Activated T-helper 9 cell treated with anti-CD3 and anti-CD28 coated beads, Interleukin-2, amount 50 U/mL, for 16 hours (primary cell): ENCODE data around the gene PLEKHG4B.
"Not testable (repeated sequence)": the region's sequence is repeated elsewhere in the genome, so short reads cannot be mapped to it uniquely, and the experiment has no call there.

ENCODE experiments used
- DNase-seq: peaks from one replicate; pipeline ENCODE4 v3.0.0-alpha.2; 2020; ENCODE audit warnings: low read depth

The PLEKHG4B gene

DNA sequence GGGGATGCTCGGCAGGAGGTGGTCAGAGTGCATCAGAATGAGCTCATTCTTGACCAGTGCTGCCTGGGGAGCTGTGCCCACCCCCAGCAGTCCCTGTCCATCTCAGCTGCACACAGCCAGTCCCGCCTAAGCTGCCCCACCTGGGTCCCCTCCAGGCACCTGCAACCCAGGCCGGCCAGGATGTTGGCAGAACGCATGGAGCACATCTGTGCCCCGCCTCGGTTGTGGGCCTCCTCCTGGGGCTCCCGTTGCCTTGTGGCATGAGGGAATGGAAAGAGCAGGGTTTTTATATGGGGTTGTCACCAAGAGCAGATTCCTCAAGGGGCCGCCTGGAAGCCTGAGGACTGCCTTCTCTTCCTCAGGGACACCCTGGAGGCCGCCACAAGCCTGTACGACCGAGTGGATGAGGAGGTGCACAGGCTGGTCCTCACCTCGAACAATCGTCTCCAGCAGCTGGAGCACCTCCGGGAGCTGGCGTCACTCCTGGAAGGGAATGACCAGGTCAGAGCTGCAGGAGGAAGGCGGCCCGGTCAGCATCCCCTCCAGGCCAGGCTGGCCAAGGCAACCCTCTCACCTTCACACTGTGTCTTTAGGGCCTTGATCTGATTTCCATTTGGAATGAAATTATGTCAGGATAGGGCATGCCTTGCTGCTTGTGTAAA, 64.6 kb downstream of the PLEKHG4B start:
- no peak for DNase-seq

DNA sequence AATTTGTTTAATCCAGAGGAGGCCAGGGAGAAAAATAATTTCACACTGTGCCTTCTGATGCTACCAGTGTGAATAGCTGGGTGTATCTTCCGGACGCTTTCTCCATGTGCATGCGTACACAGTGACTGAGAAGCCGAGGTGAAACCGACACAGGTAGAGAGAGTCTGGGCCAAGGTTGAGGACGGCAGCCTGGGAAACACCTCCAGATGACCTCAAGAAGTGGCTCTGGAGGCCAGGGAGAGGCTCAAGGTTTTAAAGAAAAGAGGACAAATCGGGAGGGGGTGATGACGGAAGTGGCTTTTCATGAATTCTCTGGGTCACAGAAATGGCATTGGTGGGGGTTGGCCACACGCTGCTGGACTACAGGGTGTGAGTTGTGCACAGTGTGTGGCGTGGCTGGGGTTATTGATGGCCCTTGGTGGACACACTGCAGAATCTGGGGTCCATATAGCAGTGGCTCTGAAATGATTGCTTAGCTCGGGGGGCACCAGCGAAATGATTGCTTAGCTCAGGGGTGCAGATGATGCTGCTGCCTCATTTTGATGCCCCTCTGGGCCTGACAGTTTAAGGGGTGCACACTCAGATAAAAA, 65.3 kb downstream of the PLEKHG4B start:
- no peak for DNase-seq

DNA sequence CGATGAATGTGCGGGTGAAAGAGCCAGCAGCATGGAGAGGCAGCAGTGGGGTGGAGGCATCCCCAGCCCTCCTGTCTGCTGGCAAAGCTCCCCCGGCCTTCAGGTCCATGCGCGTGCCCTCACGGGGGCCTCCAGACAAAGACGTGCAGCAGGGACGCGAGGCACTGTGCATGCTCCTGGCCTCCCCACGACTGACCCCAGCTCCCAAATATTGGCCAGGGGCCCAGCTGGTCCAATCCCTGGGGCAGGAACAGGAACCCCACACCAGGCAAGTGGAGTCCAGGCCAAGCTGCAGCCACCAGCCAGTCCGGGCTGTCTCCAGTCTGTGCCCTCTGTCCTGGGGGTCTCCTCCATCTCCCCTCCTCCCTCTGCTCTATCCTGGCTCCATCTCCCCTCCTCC, 65.8 kb downstream of the PLEKHG4B start:
- DNase-seq, result no peak

DNA sequence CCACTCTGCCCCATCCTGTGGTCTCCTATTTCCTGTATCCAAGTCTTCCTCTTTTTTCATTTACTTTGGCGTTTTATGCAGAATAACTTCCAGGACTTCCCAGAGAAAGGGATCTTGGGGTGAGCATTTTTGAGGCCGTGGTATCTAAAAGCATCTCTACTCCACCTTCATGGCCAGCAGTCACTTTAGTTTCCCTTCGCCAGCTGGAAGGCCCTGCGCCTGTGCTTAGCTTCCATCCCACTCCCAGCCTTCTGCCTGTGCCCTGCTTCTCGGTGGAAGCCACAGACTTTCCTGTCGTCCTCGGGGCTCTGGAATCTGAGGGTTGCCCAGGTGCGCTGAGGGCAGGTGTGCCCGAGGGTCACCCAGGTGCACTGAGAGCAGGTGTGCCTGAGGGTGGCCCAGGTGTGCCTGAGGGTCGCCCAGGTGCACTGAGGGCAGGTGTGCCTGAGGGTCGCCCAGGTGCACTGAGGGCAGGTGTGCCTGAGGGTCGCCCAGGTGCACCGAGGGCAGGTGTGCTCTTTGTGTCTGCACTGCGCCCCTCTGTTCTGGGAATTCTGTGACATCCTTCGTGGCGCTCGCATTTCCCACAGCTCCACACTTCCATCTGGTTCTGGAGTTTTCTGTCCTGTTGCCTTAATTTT, 67.0 kb downstream of the PLEKHG4B start:
- DNase-seq, result no peak

DNA sequence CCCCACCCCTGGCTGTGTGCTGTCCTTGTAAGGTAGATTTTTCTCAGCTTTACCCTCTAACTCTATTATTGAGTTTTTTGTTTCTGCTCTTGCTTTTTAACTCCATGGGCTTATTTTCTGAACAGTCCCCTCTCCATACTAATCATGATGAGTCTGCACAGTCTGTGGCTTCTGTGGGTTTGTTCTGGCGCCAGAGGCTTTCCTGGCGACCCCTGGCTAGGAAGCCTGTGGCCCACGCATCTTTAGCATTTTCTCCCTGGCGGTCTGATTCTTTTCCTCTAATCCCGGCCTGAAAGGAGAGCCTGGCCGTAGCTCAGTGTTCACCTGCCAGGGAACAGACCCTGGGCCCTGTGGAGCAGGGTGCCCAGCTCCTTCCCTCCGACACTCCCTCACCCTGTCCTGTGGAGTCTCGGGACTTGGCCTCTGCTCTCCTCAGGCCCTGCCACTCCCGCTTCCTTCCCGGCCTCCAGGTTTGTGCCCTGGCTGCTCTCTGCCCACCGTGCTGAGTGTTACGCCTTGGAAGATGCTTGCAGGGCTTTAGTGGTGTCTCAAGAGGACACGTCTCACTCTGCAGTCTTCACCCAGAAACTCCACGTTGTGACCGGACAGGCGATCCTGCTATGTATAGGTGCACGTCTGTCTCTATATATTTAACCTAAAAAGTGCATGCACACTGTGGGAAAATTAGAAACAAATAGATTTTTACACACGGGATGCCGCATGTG, 67.6 kb downstream of the PLEKHG4B start:
- no peak for DNase-seq

DNA sequence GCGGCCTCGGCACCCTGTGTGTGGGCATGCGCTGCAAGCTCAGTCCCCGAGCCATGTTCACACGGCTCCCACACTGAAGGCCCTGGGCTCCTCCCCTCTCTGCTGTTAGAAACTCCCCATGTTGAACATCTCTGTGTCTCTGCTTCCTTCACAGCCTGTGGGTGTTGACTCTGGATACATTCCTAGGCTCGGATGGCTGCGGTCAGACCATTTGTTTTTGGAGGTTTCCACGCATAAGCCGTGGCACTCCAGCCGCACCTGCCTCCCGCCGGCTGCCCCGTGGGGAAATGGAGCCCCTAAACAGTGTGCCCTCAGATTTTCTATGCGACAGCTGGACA, 68.2 kb downstream of the PLEKHG4B start:
- DNase-seq, result no peak

DNA sequence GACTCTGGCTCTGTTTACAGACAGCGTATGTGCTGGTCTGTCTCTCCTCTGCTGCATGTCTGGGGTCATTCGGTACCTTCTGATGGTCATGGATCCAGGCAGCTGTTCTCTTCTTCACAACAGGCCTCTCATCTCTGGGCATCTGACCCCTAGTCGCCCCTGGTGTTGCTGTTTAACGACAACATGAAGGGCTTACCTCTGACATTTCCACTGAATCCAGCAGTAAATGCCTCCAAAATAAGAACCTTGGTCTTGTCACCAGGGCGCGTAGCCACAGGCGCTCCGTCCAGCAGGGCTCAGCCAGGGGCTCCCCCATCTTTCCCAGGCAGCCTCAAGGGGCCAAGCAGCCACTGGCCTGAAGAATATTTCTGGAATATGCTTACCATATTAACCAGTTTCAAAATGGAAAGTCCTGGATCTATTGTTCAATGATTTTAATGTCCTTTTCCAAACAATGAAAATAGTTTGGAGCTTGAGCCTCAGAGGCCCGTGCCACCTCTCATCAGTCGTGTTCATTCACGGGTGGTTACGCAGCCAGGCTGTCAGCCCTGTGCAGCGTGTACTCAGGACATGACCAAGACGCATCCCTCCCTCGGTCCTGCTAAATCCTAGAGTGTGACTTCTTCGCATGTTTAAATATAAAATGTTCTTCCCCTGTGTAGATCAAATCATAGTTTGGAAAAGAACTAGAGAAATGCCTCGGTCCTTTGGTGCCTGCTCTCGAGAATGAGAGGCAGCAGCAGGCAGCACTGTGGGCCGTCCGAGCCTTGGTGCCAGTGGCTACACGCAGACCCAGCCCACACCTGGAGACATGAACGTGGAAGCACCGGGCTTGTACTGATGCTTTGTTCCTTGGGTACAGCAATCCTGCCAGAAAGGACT, 69.2 kb downstream of the PLEKHG4B start:
- no peak for DNase-seq

DNA sequence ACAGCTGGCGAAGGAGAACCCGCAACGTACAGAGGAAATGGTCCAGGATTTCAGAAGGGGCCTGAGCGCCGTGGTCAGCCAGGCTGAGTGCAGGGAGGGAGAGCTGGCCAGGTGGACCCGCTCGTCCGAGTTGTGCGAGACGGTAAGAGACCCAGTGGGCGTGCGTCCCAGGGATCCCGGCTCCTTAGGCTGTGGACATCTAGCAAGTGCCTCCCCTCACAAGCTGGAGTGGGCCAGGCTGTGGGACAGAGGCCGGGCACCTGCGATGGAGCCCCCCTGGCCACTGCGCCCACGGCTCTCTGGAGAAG, 69.8 kb downstream of the PLEKHG4B start:
- DNase-seq, result no peak

DNA sequence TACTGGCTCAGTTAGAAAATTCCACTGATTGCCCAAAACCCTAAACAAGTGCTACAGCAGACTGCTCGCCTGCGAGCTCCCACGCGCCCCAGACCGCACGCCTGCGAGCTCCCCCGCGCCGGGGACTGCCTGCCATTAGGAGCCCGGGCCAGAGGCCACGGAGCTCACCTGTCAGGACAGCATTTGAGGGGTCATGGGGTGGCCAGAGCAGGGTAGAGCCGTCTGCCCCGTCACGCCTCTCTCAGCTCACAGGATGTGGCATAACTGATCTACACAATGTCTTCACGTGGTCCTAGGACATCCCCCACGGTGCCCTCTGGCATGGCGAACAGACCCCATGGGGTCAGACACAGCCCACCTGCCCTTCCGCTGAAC, 70.2 kb downstream of the PLEKHG4B start:
- no peak for DNase-seq

DNA sequence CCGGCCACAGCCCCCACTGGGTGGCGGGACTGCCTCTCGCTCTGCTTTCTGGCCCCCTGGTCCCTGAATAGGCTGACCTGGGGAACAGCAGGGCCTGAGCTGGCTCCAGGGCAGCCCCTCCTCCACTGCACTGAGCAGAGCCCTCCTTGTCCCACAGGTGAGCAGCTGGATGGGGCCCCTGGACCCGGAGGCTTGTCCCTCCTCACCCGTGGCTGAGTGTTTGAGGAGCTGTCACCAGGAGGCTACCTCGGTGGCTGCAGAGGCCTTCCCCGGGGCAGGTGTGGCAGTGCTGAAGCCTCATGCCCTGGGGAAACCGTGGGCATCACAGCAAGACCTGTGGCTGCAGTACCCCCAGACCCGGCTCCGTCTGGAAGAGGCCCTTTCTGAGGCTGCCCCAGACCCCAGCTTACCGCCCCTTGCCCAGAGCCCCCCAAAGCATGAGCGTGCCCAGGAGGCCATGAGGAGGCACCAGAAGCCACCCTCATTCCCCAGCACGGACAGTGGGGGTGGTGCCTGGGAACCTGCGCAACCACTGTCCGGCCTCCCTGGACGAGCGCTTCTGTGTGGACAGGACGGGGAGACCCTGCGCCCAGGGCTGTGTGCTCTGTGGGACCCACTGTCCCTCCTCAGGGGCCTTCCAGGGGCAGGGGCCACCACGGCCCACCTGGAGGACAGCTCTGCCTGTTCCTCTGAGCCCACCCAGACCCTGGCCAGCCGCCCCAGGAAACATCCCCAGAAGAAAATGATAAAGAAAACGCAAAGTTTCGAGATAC, 70.8 kb downstream of the PLEKHG4B start:
- DNase-seq, result no peak

DNA sequence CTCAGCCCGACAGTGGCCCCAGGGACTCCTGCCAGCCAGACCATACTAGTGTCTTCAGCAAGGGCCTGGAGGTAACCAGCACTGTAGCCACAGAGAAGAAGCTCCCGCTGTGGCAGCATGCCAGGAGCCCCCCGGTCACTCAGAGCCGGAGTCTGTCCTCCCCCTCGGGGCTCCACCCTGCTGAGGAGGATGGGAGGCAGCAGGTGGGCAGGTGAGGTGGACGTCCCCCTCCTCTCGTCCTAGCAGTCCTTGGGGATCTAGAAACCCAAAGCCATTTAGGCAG, 71.3 kb downstream of the PLEKHG4B start:
- no peak for DNase-seq

DNA sequence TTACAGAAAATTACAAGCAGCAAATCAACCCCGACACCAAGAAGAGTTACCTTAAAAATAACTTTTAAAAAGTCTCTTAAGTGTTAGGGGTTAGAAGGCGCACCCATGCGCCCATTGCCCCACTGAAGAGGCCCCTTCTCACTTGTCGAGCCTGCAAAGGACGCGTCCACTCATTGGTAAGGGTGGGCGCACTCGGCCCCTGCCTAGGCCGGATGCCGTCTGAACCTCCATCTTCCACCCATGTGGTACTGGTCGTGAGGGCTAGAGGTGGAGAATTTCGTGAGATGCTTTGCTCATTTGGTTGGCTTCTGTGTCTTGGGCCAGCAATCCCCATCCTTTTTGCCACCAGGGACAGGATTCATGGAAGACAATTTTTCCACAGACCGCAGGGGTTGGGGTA, 71.9 kb downstream of the PLEKHG4B start:
- no peak for DNase-seq

DNA sequence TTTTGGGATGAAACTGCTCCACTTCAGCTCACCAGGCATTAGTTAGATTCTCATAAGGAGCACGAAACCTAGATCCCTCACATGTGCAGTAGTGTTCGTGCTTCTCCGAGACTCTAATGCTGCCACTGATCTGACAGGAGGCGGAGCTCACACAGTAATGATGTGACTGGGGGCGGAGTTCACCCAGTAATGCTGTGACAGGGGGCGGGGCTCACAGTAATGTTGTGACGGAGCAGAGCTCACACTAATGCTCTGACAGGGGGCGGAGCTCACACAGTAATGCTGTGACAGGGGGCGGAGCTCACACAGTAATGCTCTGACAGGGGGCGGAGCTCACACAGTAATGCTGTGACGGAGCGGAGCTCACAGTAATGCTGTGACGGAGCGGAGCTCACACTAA, 72.3 kb downstream of the PLEKHG4B start:
- no peak for DNase-seq

DNA sequence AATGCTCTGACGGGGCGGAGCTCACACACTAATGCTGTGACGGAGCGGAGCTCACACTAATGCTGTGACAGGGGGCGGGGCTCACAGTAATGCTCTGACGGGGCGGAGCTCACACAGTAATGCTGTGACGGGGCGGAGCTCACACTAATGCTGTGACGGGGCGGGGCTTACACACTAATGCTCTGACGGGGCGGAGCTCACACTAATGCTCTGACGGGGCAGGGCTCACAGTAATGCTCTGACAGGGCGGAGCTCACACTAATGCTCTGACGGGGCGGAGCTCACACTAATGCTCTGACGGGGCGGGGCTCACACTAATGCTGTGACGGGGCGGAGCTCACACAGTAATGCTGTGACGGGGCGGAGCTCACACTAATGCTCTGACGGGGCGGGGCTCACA, 72.8 kb downstream of the PLEKHG4B start:
- DNase-seq, result not testable (repeated sequence)

DNA sequence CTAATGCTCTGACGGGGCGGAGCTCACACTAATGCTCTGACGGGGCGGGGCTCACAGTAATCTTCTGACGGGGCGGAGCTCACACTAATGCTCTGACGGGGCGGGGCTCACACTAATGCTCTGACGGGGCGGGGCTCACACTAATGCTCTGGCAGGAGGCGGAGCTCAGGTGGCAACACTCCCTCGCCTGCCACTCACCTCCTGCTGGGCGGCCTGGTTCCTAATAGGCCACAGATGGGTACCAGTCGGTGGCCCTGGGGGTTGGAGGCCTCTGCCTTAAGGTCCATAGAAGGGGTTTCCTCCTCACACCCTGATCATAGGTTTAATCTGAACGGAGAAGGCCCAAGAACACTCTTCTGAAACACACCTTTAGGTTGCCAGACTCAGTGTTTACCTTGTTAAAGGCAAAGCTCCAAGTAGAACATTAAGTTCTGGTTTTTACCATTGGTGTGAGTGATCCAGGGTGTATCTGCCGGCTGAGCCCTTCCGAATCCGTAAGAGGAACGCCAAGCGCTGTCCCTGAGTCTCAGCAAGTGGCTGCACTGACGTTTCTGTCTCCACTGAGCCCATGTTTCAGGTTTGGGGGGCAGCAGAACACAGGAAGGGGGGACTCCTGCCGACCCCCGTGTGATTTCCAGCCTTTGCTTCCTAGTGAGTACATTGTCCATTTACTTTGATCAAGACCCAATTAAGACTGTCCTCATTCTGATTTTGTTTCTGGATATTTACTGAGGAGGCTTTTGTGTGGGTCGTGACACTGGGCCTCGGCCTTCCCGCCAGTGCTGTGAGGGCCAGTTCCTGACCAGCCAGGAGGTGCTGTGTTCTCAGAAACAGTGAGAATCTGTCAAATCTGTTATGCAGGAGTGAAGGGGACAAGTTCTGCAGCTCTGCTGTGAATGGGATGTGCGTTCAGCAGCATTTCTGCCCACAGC, 74.7 kb downstream of the PLEKHG4B start:
- DNase-seq, result no peak

DNA sequence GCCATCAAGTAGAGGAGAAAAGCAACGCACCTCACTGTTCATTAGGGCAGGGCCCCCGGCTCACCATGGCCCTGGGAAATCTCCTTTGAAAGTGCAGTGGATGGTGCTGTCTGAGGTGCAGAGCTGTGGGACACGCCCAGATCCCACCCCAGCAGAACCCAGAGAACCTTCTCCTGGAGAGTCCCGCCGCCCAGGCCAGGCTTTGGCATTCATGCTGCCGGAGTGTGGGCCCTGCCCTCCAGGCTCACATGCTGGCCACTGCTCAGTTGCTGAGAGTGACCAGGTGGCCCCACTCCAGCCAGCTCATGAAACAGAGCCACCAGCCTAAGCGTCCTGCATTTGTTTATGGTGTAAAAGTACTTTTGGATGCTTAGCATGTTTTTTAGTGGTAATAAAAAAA, 75.5 kb downstream of the PLEKHG4B start:
- DNase-seq, result no peak

DNA sequence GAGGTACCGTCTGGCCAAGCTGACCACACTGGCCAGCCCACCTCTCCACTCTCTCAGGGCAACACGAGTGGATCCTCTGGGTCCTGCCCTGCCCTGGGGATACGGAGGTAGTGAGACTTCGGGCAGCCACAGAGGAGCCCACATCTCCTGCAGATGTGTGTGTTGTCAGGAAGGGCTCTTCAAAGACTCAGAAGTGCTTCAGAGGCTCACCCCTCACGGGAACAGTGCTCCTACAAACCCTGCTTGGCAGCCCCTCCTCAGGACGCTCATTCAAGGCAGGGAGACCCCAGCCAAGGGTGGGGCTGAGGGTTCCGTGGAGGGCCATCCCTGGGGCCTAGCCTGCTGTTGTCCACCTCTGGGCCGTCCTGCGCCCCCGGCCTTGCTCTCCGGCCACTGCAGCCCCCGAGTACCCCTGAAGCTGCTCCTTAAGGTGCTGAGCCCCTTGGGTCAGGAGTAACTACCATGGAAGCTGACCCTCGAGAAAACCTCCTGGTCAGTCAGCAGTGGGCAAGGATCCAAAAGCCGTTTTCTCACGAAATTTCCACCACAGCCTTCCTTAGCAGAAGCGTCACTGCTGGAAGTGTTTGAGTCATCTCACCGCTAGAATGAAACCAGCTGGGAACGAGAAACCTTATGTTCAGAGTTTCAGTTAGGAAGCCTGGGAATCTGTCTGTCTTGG, 76.2 kb downstream of the PLEKHG4B start:
- DNase-seq, result no peak

DNA sequence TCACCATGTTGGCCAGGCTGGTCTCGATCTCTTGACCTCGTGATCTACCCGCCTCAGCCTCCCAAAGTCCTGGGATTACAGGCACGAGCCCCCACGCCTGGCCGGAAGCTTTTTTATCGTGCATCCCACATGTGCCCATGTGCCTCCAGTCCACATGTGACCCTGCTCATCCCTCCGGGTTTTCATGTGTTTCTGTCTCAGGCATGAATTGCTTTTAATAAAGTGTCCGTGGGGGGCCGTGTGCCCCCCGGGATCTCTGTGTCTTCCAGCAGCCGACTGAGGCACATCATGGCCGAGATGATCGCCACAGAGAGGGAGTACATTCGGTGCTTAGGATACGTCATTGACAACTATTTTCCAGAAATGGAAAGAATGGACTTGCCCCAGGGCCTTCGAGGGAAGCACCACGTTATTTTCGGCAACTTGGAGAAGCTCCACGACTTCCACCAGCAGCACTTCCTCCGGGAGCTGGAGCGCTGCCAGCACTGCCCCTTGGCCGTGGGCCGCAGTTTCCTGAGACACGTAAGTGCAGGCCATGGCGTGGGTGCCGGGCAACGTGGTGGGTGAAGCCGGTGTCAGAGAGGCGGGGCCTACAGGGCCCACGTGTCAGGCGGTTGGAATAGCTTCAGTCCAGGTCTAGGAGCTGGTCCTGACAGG, 77.2 kb downstream of the PLEKHG4B start:
- DNase-seq, result no peak

DNA sequence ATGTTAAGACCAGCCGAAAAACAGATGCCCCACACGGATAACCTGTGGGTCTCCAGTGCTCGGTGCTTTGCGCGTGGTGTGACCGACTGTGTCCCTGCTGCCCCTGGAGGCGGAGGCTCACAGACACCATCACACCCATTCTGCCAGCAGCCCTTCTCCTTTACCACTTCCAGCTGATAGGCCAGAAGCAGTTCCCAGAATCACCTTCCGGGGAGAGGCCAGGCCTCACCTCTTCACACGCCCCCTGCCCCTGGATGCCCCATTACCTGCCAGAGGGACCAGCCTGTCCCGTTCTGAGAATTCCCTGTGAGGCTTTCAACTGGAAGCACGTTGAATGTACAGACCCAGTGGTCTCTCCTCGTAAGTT, 77.7 kb downstream of the PLEKHG4B start:
- no peak for DNase-seq
